Kidney (tissue), 14 donors: ENCODE results near the gene CZIB. TPM values are rescaled to one million over a fixed set of nuclear protein-coding genes. Genes with fewer than 3 reads are reported as not detected.

Source experiments
- DNase-seq, 5 donors: peaks; one replicate each; pipeline ENCODE4 v3.0.0-alpha.2; 2013 to 2020
- FAIRE-seq: peaks from 2 replicates; lab custom pipeline; 2012; peaks lifted over from hg19 to GRCh38; lab: Jason Lieb, UNC
- H3K27ac ChIP-seq, 2 donors: one replicate each; pipeline ENCODE4 v1.7.0; 2013; ENCODE audit warnings: low read depth in 2 of 2, low read length in 2 of 2, inconsistent platforms in 1 of 2
- H3K27me3 ChIP-seq: one replicate; pipeline ENCODE4 v1.7.1; 2013; ENCODE audit warnings: low read length, inconsistent platforms; ENCODE audit not compliant: control insufficient read depth, insufficient read depth
- H3K36me3 ChIP-seq, 3 donors: one replicate each; pipeline versions ENCODE4 v1.7.0 to v1.7.1; 2013; ENCODE audit warnings: low read length in 3 of 3, control low read depth in 1 of 3, inconsistent platforms in 1 of 3; ENCODE audit not compliant: insufficient read depth in 3 of 3, control insufficient read depth in 2 of 3
- H3K4me1 ChIP-seq, 3 donors: one replicate each; pipeline versions ENCODE4 v1.7.0 to v1.7.1; 2013; ENCODE audit warnings: low read length in 3 of 3, inconsistent platforms in 1 of 3, low read depth in 1 of 3; ENCODE audit not compliant: control insufficient read depth in 2 of 3, insufficient read depth in 2 of 3
- H3K4me3 ChIP-seq, 3 donors: one replicate each; pipeline versions ENCODE4 v1.7.0 to v1.8.1; 2013; ENCODE audit warnings: low read length in 3 of 3, control low read depth in 1 of 3, inconsistent platforms in 1 of 3
- H3K9ac ChIP-seq, 3 donors: one replicate each; pipeline versions ENCODE4 v1.7.0 to v1.7.1; 2013; ENCODE audit warnings: low read length in 3 of 3, control low read depth in 1 of 3, inconsistent platforms in 1 of 3
- H3K9me3 ChIP-seq, 3 donors: one replicate each; pipeline versions ENCODE4 v1.7.0 to v1.7.1; 2013; ENCODE audit warnings: low read length in 3 of 3, control low read depth in 1 of 3, inconsistent platforms in 1 of 3; ENCODE audit not compliant: control insufficient read depth in 2 of 3, insufficient read depth in 1 of 3
- CTCF ChIP-seq: IDR thresholded peaks from 3 replicates; pipeline ENCODE4 v1.5.1; 2012; ENCODE audit warnings: mild to moderate bottlenecking, moderate library complexity, borderline replicate concordance; ENCODE audit not compliant: insufficient read depth; ENCODE audit errors: extremely low read depth
- intact Hi-C: fragments of 100-400 bp; cut with DNase I; formaldehyde crosslinking; loops from one replicate; pipeline ENCODE4 v1.11.1; 2022
- polyA plus RNA-seq: library from polyadenylated mRNA; stranded (reverse); fragments of 350-450 nt; fragmentation: Illumina TruSeq; extraction: RNeasy Lipid Tissue Mini Kit (QIAGEN cat#74804); gene quantifications from one replicate; pipeline ENCODE4 v1.2.3, GENCODE V29; 2014; ENCODE audit warnings: low read depth, low replicate concordance; ENCODE audit not compliant: insufficient read depth
- total RNA-seq: library from RNA; stranded (reverse); fragmentation: NEBNext Ultra II Directional; extraction: Animal tissue kit (Norgen Biotek cat#: 25700); gene quantifications from one replicate; pipeline ENCODE4 v1.2.1, GENCODE V29; 2021
- donor health status: control.
- donor health status: control.
- donor health status: control.
- donor health status: control.
- donor health status: control.
- donor health status: DM: yes; HTN: yes; CAD: no.
- donor health status: Normal renal cell carcinoma (clear cell type).

CZIB gene
- total and polyA plus RNA-seq, 2 donors from 2014 or later: 54.1 to 76.5 TPM

- Histone ChIP-seq H3K9ac (no peak overlapping the region), H3K4me3 (no peak overlapping the region), H3K4me1 (no peaks in the 10 kb centered on the region), H3K27me3 (no peaks in the 10 kb centered on the region), H3K36me3 (no peaks in the 10 kb centered on the region), H3K27ac (no peak overlapping the region), H3K9me3 (no peaks in the 10 kb centered on the region)
- DNase-seq (no peak), FAIRE-seq (no peak)
- no peak for TF ChIP-seq CTCF
- intact Hi-C loops: no loop called here
These were observed 23.7 kb upstream of the CZIB start for GRCh38 chr1:53244141-53244540.

DNA sequence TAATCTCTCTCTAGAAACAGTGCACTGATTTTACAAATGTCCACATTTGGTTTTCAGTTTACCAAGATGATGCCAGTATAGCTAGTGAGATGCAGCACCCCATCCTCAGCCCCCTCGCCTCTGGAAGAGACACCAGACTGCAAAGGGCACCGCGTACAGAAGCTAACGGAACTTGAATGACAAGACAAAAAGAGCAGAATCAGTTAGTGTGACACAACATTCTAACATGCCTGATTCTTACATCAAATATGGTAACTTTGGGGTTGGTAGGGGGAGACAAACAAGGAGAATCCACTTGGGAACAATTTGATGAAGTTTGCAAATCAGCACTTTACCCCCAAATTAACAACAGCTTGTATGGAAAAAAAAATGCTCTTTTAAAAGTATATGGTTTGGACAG, 21.9 kb upstream of the CZIB start:
- Histone ChIP-seq H3K36me3 (no peaks in the 10 kb centered on the region), H3K9ac (no peak overlapping the region), H3K4me3 (no peak overlapping the region), H3K4me1 (peaks cover 0 to 4% (median 0%) of the 10 kb centered on the region in 3 donors), H3K9me3 (no peaks in the 10 kb centered on the region), H3K27me3 (no peaks in the 10 kb centered on the region), H3K27ac (no peak overlapping the region)
- FAIRE-seq (no peak), DNase-seq (no peak)
- no peak for TF ChIP-seq CTCF
- intact Hi-C loops: no loop called here

DNA sequence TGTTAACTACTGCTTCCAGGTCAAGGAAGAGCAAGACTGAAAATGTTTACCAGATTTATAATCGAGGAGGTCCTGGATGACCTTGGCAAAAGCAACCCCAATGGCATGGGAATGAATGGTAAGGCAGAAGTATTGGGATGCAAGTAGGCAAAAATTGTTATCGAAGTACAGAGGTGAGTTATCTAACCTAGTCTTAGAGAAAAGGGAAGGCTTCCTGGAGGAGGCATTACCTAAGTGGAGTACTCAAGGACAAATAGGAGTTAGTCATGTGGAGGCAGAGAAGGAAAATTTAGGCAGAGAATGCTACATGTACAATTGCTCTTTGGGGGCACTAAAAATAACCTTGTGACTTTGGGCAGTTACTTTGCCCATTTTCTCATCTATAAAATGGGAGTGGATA, 21.4 kb upstream of the CZIB start:
- intact Hi-C loops: no loop called here
- no peaks in the 10 kb centered on the region for H3K27me3 ChIP-seq
- TF ChIP-seq CTCF: no peak
- no peaks in the 10 kb centered on the region for H3K36me3 ChIP-seq
- no peaks in the 10 kb centered on the region for H3K9me3 ChIP-seq
- FAIRE-seq (no peak), DNase-seq (no peak)
- no peak overlapping the region for H3K27ac ChIP-seq
- peaks cover 0 to 4% (median 0%) of the 10 kb centered on the region in 3 donors for H3K4me1 ChIP-seq
- H3K9ac ChIP-seq: no peak overlapping the region
- H3K4me3 ChIP-seq: no peak overlapping the region
